CD4-positive, alpha-beta T cell treated with Interleukin-4 for 4 hours (primary cell): ENCODE measurements around the gene CLEC2L.

Experiments used
- DNase-seq: peaks from one replicate; pipeline ENCODE4 v3.0.0-alpha.2; 2020

The CLEC2L gene

DNA sequence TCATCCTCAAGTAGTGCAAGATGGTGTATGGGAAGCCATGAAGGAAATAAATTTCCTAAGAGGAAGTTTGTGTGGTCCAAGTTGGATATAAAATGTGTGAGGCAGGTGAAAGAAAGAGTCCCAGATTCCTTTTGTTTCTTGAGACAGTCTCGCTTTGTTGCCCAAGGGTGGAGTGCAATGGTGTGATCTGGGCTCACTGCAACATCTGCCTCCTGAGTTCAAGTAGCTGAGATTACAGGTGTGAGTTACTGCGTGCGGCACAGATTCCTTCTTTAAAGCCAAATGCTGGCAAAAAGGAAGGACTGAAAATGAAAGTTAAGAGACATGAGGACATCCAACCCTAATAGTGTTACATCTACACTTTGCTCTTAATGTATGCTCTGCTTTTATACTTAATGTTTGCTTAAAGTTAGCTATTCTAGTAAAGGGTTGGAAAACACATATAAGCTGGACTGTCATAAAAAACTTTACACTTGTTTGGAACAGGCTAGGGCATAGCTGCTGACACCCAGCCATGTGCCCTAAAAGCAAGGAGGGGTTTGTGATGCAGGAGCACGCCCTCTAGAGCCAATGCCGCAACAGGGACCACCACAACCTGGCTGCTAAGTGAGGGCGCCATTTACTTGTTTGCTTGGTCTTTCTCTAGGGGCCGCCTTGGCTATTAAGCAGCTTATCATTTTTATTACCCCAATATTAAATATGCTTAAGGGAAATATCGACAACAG, 34.5 kb downstream of the CLEC2L start:
- DNase-seq: no peak

DNA sequence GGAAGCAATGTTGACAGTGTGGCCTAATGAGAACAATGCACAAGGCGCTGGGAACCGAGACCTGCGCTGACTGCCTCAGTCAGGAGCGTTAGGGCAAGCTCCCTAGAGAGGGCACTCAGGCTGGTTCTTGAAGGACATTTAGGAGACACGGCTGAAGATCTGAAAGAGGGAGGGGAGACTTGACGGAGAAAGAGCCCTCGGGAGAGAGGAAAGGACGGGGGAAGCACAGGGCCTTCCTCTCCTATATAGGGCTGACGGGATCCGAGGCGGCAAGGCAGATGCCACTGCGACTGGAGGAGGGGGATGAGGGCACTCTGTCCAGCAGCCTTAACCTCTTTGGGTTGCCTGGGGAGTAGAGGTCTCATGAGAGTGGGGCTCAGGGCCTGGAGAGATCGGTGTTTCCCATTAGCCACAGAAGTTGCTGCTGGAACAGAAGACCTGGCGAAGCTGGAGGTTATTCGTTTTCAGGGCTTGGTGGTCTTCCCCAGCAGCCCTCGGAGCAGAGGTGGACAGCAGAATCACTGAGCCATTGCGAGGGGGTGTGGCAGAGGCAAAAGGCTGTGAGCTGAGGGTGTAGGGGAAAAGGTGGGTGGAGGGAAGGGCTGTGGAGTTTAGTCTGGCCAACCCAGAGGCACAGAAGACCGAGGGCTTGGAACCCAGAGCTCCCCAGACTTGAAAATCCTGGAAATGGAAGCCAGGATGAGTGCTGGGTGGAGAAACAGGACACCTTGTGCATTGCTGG, 36.0 kb downstream of the CLEC2L start:
- no peak for DNase-seq

DNA sequence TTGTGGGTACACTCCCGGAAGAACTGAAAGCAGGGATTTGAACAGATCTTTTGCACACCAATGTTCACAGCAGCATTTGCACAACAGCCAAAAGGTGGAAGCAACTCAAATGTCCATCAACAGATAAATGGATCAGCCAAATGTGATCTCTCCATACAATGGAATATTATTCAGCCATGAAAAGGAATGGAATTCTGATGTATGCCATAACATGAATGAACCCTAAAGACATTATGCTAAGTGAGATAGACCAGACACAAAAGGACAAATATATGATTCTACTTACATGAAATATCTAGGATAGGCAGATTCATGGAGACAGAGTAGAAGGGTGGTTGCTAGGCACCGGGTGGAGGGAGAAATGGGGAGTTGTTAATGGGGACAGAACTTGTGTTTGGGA, 36.7 kb downstream of the CLEC2L start:
- DNase-seq: no peak

DNA sequence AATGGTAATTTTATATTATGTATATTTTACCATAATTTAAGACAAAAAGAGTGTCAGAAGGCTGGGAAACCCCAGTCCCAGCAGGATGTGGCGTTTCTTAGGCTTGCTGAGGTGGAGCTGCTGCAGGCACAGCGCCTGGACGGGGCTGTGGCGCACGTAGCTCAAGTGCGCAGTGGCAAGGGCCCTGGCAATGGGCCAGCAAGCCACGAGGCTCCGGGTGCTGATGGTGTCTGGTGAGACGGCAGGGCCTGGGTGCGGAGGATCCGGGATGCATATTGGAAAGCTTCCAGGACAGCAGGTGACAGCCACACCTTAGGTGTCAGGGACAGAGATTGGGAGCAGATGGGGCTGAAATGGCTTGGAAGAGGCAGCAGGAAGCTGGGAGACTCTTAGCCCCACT, 37.2 kb downstream of the CLEC2L start:
- DNase-seq: no peak

DNA sequence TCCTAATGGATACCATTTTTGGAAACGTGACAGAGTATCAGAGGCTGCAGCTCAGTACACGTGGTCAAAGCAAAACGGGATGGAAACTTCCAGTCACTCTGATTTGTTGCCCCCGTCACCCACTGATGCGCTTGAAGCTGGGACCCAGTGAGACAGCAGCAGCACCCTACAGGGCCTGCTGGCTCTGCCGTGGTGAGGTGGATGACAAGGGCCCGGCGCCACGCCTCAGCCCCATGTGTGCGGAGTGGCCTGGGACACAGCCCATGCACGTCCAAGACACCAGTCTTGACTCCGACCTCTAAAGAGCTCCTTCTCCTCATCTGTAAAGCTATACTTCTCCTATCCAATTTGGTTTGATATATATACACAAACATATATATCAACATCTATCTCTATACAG, 39.0 kb downstream of the CLEC2L start:
- DNase-seq: no peak

DNA sequence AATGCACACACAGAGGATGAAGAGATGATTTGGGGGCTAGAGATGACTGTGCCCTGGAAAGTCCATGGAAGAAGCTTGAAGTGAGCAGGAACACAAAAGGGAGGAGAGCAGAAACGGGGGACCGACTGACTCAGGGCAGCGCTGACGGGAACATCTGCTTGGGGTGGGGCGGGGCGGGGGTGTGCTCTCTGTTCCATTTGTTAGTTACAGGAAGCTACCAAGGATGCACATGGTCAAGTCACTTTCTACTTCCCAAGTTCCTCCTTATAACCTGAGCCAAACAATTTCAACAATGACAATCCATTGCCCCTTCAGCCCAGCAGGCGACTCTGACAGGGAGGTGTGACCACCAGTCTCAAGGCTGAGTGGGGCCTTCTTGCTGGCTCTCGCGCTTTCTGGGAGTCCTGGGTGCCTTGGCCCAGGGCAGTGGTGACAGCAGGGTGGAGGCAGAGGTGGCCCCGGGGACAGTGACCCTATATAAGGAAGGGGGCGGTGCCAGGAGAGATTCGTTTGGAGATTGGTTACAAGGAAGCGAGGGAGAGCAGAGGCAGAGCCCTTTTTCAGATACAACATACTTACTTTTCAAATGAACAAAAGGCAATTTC, 39.6 kb downstream of the CLEC2L start:
- DNase-seq: no peak

DNA sequence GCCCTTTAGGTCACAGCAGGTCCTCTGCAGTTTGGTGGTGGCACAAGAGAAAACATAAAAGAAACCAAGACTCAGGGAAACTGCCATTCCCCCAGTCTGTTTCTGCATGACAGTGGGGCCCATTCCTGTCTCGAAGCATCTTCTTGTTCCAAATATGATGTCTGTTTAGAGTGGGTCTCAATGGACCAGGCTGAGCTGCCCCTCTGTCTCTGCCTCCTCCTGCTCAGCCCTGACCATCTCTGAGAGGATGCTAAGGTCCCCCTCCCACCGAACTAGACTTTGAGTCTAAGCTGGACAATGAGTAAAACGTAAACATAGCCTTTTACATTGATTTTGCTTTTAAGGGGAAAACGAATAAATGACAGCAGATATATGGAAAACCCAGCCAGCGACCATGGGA, 40.4 kb downstream of the CLEC2L start:
- no peak for DNase-seq

DNA sequence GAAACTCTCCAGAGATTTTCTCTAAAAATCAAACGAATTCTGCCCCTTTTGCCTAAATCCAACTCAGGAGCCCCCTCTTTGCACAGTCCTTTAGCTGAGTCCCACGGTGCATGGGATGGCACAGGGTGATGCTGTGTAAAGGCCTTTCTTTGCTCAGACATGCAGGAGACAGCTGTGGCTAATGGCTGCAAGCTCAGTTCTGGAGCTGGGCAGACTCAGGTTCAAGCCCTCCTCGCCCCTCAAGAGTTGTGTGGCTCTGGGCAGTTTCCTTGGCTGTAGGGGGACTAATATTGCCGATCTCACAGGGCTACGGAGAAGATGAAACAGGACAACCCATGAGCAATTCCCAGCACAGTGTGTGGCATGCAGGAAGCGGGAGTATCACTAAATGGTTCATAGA, 42.6 kb downstream of the CLEC2L start:
- no peak for DNase-seq

DNA sequence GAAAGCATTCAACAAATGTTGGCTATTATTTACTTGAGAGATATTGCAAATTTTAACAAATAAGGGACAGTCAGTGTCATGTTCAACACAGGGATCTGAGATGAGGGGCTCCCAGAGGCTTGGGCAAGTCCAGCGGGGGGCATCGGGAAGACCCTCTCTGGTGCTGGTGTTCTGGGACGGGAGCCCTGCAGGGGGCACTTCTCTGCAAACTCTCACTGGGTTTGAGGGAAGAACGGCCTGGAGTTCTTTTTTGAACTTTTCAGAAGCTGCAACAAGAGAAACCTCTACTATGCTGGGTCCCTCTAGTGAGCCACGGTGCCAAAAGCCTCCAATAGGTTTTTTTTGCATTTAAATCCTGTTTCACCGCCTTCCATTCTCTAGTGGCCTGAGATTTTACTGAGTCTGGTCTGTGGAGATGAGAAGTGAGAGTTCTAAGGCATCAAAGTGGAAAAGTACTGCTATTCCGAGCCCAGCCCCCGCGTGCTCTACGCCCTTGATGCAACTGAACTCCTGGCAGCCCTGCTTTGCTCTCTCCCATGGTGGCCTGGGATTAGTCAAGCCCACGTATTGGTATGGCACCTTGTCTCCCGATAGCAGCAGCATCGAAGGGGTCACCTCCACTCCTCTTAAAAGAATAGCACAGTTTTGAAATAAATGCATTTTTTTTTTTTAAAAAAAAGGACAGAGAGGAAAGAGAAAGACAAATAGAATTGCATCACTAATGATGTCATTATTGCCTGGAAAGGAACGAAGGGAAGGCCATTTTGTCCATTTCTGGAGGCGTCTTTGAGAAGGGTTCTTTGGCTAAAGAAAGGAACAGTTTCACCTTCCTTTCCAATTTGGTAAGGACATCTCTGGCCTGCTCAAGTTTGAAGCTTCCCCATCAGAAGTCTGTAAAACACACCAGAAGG, 43.5 kb downstream of the CLEC2L start:
- no peak for DNase-seq

DNA sequence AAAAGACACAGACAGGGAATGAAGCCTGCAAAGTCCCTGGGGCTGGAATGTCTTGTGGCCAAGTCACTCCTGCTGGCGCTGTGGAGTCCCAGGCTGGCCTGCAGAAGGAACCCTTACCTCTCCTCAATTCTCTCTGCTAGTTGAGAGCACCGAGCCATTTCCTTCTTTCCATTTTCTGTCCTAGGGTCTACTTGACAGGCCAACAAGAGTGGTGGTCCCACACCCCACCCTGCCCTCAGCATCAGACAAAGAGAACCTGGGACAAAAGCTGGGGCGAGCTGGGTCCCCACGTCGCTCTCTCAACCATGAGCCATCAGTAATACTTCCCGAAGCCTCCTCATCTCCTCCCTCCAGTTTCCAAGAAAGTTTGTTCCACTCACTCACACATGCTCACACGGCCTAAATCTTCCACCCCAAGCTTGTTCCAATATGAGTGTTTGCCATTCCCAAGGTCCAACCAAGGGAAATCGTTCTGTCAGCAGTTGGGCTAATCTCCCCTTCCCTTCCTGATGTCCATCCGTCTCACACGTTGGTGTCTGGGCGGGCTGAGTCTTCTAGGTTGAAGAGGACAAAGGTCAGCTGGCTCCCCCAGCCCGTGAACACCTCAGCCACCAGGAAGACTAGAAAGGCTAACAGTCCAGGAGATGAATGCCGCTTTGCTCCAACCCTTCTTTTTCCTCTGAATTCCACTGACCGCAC, 44.3 kb downstream of the CLEC2L start:
- no peak for DNase-seq

DNA sequence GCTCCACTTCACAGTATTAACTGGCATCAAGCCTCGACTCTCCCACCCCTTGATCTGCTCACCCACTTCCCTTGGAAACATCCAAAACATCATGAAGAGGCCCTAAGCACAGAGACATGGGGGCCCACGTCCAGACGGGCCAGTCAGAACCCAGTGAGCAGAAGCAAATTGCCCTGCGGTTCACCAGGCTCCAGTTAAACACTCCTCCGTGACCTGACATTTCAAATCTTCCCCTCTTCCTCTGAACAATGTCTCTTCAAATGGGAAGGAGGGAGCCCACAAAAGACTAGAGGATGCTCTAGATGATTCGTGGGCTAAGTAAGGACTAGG, 44.8 kb downstream of the CLEC2L start:
- no peak for DNase-seq

DNA sequence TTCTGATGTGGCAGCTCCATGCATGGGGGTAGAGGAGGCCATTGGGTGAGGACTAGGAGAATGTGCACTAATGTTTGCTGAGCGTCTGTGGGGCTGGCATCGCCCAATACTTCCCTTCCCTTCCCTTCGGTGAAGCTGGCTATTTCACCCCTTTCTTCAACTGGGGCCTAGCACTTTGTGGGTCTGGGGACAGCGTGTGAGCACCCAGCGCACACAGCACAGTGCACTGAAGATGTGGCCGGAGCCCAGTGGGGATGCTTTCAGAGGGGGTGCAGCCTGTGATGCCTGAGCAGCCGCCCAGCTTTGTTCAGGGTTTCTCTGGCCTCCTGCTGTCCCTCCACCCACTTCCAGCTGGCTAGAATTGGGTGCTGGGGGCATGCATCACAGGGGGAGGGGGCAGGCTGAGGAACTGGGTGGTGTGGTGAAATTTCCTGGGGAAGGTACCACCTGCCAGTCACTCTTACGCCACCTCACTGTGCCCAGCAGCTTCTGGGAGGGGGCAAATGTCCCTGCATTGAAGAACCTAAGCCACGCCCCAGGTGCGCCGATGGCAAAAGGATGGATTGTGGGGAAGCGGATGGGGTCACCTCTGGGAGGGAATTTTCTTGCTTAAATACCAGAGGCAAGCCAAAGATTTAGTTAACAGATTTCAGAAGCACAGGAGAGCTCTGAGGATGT, 45.5 kb downstream of the CLEC2L start:
- no peak for DNase-seq

DNA sequence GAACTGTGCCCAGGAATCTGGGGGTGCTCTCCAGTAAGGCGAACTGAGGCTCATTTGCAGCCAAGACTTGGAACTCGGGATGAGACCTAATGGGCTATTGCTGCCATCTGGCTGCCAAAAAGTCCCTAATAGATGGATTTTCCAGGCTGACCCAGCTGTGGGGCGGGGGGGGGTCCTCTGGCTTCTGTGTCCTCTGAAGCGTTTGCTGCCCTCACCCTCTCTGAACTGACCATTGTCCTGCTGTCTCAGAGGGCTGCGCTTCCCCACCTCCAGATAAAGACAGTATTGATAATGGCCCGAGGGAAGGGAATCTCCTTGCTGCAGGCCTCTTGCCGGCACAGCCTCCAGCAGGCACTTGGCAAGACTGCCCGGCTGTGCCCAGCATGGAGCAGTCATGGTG, 46.6 kb downstream of the CLEC2L start:
- no peak for DNase-seq

DNA sequence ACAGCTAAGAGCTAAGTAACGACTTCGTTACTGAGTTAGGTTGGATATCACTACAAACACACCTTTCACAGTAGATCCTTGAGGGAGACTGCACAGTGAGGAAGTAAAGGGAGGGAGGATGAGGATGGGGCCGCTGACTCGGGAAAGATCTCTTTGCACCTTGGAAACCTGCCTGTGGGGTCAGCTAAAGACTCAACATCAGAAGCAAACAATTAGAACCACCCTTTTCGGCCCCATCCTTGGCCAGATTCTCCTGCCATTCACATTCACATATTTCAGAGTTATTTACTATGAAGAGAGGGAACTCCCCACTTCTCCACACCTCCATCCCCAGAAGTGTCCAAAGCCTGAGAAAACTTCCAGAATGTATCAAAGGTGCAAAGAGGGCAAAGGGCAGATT, 47.1 kb downstream of the CLEC2L start:
- no peak for DNase-seq

DNA sequence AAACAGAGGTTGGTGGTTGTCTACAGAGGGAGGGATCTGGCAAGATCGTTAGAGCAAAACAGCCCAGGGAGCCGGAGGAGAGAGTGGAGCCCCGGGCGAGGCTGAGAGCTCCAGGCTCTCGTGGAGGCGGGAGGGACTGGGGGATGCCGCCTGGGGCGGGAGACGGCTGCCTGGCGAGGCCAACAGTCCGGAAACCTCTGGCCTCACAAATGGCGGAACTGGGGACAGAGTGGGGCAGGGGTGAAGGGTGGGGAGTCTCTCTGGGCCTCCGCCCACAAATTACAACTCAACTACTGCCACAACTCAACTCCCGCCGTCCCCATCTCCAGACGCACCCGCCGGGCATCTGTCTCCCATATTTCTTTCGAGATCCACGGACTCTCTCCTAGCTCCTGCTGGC, 47.7 kb downstream of the CLEC2L start:
- DNase-seq: no peak

DNA sequence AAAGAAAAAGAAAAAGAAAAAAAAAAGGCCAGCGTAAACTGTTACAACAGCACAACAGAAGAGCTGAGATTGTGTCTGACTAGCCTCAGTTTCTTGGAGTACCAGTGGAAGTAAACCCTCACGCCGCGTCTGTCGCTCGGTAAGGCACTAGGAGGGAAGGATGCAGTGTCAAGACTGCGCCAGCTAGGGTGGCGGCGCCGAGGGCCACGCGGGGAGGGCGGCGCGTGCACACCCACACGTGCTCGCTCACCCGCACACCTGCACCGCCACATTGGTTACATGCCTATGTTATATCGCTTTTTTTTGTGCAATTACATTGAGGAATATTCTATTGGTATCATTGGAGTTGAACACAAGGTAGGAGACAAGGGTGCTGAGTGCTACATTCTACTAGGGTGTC, 48.2 kb downstream of the CLEC2L start:
- no peak for DNase-seq

DNA sequence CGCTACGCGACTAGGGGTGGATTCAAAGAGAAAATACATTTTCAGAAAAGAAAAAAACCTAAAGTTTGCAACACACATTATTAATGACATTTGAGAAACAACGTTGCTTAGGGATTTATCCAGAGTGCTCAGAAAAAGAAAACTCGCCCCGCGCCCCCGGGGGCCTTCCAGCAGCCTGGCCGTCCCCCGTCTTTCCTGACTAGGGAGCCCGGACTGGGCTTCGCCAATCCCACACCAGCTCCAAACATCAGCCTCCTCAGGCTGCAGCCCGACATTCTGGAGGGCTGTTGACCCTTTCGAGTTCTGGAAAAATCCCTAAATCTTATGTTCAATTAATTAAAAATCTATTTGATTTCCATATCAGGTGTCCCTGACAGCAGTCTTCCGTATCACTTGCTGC, 48.6 kb downstream of the CLEC2L start:
- DNase-seq: no peak

DNA sequence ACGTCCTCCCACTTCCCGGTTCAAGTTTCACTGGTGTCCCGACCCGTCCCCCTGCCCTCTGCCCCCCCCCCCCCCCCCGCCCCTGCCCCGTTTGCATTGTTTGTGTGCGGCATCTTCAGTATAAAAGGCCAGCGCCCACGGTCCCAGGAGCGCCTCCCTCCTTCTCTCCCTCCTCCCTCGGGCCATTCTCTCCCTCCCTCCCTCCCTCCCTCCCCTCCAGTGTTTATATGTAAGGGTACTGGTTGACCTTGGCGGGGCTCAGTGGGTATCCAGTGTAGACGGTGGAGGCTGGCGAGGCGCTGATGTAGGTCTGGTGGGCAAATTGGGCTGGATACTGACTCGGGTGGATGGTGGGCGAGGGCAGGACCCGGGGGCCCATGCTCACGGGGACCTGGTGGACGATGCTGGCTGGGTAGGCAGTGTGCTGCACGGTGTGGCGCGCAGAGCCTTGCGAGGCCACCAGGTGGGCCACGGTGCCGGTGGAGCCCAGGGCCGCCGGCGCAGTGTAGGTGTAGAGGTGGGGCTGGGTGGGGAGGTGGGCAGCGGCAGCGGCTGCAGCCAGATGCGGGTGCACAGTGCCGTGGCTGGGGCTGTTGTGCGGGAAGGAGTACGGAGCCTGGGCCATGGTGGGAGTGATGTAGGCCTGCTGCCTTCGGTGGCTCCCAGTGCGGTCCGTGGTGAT, 49.4 kb downstream of the CLEC2L start:
- DNase-seq: no peak

DNA sequence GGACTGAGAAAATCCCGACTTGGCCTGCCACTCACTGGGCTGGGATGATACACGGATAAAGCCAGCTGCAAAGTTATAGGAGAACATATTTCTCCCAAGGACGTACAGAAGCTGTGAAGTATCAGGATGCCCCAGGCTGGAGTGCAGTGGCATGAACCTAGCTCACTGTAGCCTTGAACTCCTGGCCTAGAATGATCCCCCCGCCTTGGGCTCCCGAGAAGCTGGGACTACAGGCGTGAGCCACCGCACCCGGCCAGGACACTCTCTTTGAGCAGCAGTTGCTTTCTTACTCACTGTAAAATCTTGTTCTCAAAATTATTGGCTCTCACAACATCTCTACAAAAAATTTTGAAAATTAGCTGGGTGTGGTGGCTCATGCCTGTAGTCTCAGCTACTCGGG, 50.4 kb downstream of the CLEC2L start:
- no peak for DNase-seq

DNA sequence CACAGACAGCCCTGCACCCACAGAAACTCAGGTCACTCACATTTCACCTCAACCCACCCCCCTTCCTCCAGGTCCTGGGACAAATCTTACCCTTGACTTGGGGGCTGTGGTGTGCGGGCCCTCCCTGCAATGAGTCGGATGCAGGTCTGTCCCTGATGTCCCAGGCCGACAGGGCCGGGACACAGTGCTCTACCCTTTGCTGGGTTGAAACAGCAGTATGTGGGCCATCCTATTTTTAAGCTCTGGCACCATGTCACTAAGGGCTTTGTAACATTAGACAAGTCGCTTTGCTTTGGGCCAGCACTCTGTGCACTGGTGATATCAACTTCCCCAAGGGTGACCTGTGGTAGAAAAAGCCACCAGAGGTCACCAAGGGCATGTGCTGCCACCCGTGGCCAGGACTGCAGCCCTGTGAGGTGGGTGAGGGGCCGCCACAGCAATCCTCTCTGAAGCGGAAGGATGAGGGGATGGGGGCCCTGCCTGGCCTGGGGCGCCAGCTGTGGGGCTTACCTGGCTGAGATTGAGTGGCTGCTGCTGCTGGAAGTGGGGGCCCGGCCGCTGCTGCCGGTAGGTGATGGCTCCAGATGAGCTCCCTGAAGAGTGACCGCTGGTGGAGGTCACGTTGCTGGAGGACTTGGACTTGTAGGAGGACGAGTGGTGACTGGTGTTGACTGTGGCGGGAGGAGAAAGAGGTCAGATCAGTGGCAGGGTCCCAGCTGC, 51.3 kb downstream of the CLEC2L start:
- no peak for DNase-seq

DNA sequence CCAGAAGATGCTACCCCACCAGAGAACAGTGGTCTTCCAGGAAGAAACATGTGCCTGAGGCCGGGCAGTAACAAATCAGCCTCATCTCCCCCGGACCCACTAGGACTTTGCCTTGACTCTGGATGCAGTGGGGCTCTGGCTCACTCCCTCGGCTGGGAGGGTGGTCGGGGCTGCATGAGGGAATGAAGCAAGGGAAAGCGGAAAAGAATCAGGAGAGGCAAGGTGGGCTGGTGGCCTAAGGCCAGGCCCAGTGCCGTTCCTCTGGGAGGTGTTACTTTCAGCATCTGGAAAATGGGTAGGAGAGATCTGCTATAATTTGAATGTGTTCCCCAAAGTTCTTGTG, 51.8 kb downstream of the CLEC2L start:
- DNase-seq: no peak
